ENCODE data around the gene OR2F2. TPM values are rescaled to one million over a fixed set of nuclear protein-coding genes. Genes with fewer than 3 reads are reported as not detected.

The OR2F2 gene
- total RNA-seq, 2 donors from 2014 or later, result not detected

- no peaks in the 10 kb centered on the region for H3K27me3 ChIP-seq (ENCODE audit: control insufficient read depth, insufficient read depth, low read length, poor library complexity, severe bottlenecking)
- Mint-ChIP-seq H3K36me3 (ENCODE audit: low read depth) (no peaks in the 10 kb centered on the region), H3K4me3 (no peak overlapping the region), H3K27me3 (ENCODE audit: insufficient read depth) (peaks cover 4% of the 10 kb centered on the region), H3K27ac (no peak overlapping the region), H3K9me3 (no peaks in the 10 kb centered on the region), H3K4me1 (peaks cover 4% of the 10 kb centered on the region)
- H3K4me3 ChIP-seq (ENCODE audit: low read length), result no peak overlapping the region
- no peak overlapping the region for H3K27ac ChIP-seq (ENCODE audit: low read depth, low read length)
- no peaks in the 10 kb centered on the region for H3K4me1 ChIP-seq (ENCODE audit: control insufficient read depth, insufficient read depth, low read length)
- no peak overlapping the region for H3K9ac ChIP-seq (ENCODE audit: extremely low read depth, low read length, poor library complexity, severe bottlenecking)
- WGBS, 2 experiments (ENCODE audit: insufficient coverage in 1 of 2, insufficient read length in 1 of 2), result 88 to 90% methylated on average over 4 to 7 of the region's 7 CpGs
- DNase-seq, result no peak
- H3K36me3 ChIP-seq (ENCODE audit: control insufficient read depth, insufficient read depth, low read length), result no peaks in the 10 kb centered on the region
- peak; percentile 52 for TF ChIP-seq CTCF (conservative IDR thresholded peaks at IDR 0.05)
- H3K9me3 ChIP-seq (ENCODE audit: control insufficient read depth, low read length), result no peaks in the 10 kb centered on the region
Observed at GRCh38 chr7:143914938-143915652, 19.9 kb upstream of the OR2F2 start.

GRCh38 chr7:143924851-143925250, 10.2 kb upstream of the OR2F2 start:
- Histone ChIP-seq H3K9ac (ENCODE audit: extremely low read depth, low read length, poor library complexity, severe bottlenecking) (no peak overlapping the region), H3K36me3 (ENCODE audit: control insufficient read depth, insufficient read depth, low read length) (no peaks in the 10 kb centered on the region), H3K4me3 (ENCODE audit: low read length) (no peak overlapping the region), H3K9me3 (ENCODE audit: control insufficient read depth, low read length) (no peaks in the 10 kb centered on the region), H3K27ac (ENCODE audit: low read depth, low read length) (no peak overlapping the region), H3K27me3 (ENCODE audit: control insufficient read depth, insufficient read depth, low read length, poor library complexity, severe bottlenecking) (no peaks in the 10 kb centered on the region), H3K4me1 (ENCODE audit: control insufficient read depth, insufficient read depth, low read length) (no peaks in the 10 kb centered on the region)
- peak overlapping the region; percentile 18 for H3K27ac Mint-ChIP-seq
- no peak for TF ChIP-seq CTCF (conservative IDR thresholded peaks at IDR 0.05)
- H3K4me1 Mint-ChIP-seq, result peaks cover 13% of the 10 kb centered on the region
- peaks cover 9% of the 10 kb centered on the region for H3K27me3 Mint-ChIP-seq (ENCODE audit: insufficient read depth)
- H3K36me3 Mint-ChIP-seq (ENCODE audit: low read depth), result no peaks in the 10 kb centered on the region
- H3K4me3 Mint-ChIP-seq, result no peak overlapping the region
- DNase-seq, result no peak
- no peaks in the 10 kb centered on the region for H3K9me3 Mint-ChIP-seq
- 65 to 80% methylated on average over 1 of the region's 1 CpG for WGBS, 2 experiments (ENCODE audit: insufficient coverage in 1 of 2, insufficient read length in 1 of 2)

GRCh38 chr7:143929224-143929920, 5.7 kb upstream of the OR2F2 start:
- H3K27me3 Mint-ChIP-seq (ENCODE audit: insufficient read depth), result no peaks in the 10 kb centered on the region
- H3K4me1 Mint-ChIP-seq, result peaks cover 17% of the 10 kb centered on the region
- H3K36me3 Mint-ChIP-seq (ENCODE audit: low read depth), result no peaks in the 10 kb centered on the region
- no peaks in the 10 kb centered on the region for H3K4me1 ChIP-seq (ENCODE audit: control insufficient read depth, insufficient read depth, low read length)
- no peak overlapping the region for H3K4me3 Mint-ChIP-seq
- no peak overlapping the region for H3K4me3 ChIP-seq (ENCODE audit: low read length)
- no peaks in the 10 kb centered on the region for H3K27me3 ChIP-seq (ENCODE audit: control insufficient read depth, insufficient read depth, low read length, poor library complexity, severe bottlenecking)
- 88% methylated on average over 1 of the region's 1 CpG; no CpG with 5 or more reads in 1 of the 2 experiments for WGBS, 2 experiments (ENCODE audit: insufficient coverage in 1 of 2, insufficient read length in 1 of 2)
- DNase-seq, result no peak
- no peak overlapping the region for H3K9ac ChIP-seq (ENCODE audit: extremely low read depth, low read length, poor library complexity, severe bottlenecking)
- no peak overlapping the region for H3K27ac ChIP-seq (ENCODE audit: low read depth, low read length)
- H3K27ac Mint-ChIP-seq, result no peak overlapping the region
- no peaks in the 10 kb centered on the region for H3K9me3 ChIP-seq (ENCODE audit: control insufficient read depth, low read length)
- no peak for TF ChIP-seq CTCF (conservative IDR thresholded peaks at IDR 0.05)
- H3K36me3 ChIP-seq (ENCODE audit: control insufficient read depth, insufficient read depth, low read length), result no peaks in the 10 kb centered on the region
- no peaks in the 10 kb centered on the region for H3K9me3 Mint-ChIP-seq
